Vagina (tissue), 2 donors: Measurements from ENCODE around the gene CAVIN1. TPM values are rescaled to one million over a fixed set of nuclear protein-coding genes. Genes with fewer than 3 reads are reported as not detected.
"Not testable (repeated sequence)": the region's sequence is repeated elsewhere in the genome, so short reads cannot be mapped to it uniquely, and the experiment has no call there.

Source experiments
- DNase-seq, 2 donors: peaks; one replicate each; pipeline ENCODE4 v3.0.0-alpha.2; 2017; ENCODE audit errors: extremely low spot score in 2 of 2
- H3K27ac ChIP-seq: fragments of 200-600 bp; sonication (generic); one replicate; pipeline ENCODE4 v1.5.1; 2019
- H3K27me3 ChIP-seq: fragments of 200-600 bp; sonication (generic); one replicate; pipeline ENCODE4 v1.5.1; 2019
- H3K36me3 ChIP-seq, 2 donors: fragments of 200-600 bp; sonication (generic); one replicate each; pipeline ENCODE4 v1.5.1; 2017 to 2019
- H3K4me1 ChIP-seq: fragments of 200-600 bp; sonication (generic); one replicate; pipeline ENCODE4 v1.5.1; 2019
- H3K4me3 ChIP-seq, 2 donors: fragments of 200-600 bp; sonication (generic); 1 replicate in 1 of 2; 2 replicates in 1 of 2; pipeline ENCODE4 v1.5.1; 2016 to 2019
- H3K9me3 ChIP-seq: fragments of 200-600 bp; sonication (generic); one replicate; pipeline ENCODE4 v1.5.1; 2019
- CTCF ChIP-seq, 3 experiments: fragments of 450-650 bp in 2 of 3; fragments of 200-600 bp in 1 of 3; sonication (generic) in 1 of 3; IDR thresholded peaks; one replicate each; pipeline ENCODE4 v1.5.1; 2017 to 2019; ENCODE audit warnings: antibody characterized with exemption in 3 of 3, mild to moderate bottlenecking in 2 of 3, moderate library complexity in 2 of 3
- POLR2A ChIP-seq, 2 donors: fragments of 450-650 bp; IDR thresholded peaks; one replicate each; pipeline ENCODE4 v1.6.1; 2017; ENCODE audit warnings: antibody characterized with exemption in 2 of 2, mild to moderate bottlenecking in 2 of 2, moderate library complexity in 2 of 2
- POLR2AphosphoS5 ChIP-seq, 2 donors: sonication (generic); formaldehyde crosslinking; IDR thresholded peaks; one replicate each; pipeline ENCODE4 v1.9.0; 2017; ENCODE audit warnings: antibody characterized with exemption in 2 of 2, mild to moderate bottlenecking in 2 of 2, low read depth in 1 of 2; ENCODE audit not compliant: insufficient read depth in 1 of 2
- intact Hi-C: fragments of 100-400 bp; cut with DNase I; formaldehyde crosslinking; loops from one replicate; pipeline ENCODE4 v1.15.1; 2023
- total RNA-seq: library from RNA; depleted of rRNA; stranded (reverse); fragments of >200 nt; gene quantifications from one replicate; pipeline ENCODE4 v1.2.3, GENCODE V29; 2016

The CAVIN1 gene
- total RNA-seq, 1 donor from 2014 or later: 268 TPM

GRCh38 chr17:42456223-42457106 is 33.4 kb upstream of the CAVIN1 start:
- Histone ChIP-seq H3K4me3 (peak overlapping the region in 1 of 2 donors; percentile 5), H3K4me1 (peaks cover 41% of the 10 kb centered on the region)
- intact Hi-C loops: loop anchor here (5.0 kb wide), 1 partner anchor 61 kb away; no protein-coding TSS in a partner anchor

DNA sequence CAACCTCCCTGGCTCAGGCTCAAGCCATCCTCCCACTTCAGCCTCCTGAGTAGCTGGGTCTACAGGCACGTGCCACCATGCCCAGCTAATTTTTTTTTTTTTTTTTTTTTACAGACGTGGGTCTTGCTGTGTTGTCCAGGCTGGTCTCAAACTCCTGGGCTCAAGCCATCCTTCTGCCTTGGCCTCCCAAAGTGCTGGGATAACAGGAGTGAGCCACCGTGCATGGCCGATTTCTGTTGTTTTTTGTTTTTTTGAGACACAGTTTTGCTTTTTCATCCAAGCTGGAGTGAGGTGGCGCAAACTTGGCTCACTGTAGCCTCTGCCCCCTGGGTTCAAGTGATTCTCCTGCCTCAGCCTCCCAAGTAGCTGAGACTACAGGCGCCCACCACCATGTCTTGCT is 31.9 kb upstream of the CAVIN1 start:
- H3K9me3 ChIP-seq, H3K4me3 ChIP-seq, DNase-seq, H3K27ac ChIP-seq, H3K36me3 ChIP-seq, H3K27me3 ChIP-seq: not testable (repeated sequence)
- intact Hi-C loops: loop anchor here (5.0 kb wide), 1 partner anchor 62 kb away; no protein-coding TSS in a partner anchor
- H3K4me1 ChIP-seq: peaks cover 29% of the 10 kb centered on the region

More at GRCh38 chr17:42456223-42457106, 33.4 kb upstream of the CAVIN1 start:
- Histone ChIP-seq H3K9me3 (no peaks in the 10 kb centered on the region), H3K27ac (peak overlapping the region; percentile 41), H3K27me3 (no peaks in the 10 kb centered on the region), H3K36me3 (peaks cover 0 to 3% of the 10 kb centered on the region in 2 donors)
- DNase-seq: no peak
- TF ChIP-seq CTCF (IDR thresholded peaks at IDR 0.05): no peak
- TF ChIP-seq POLR2AphosphoS5 (IDR thresholded peaks at IDR 0.05; ENCODE audit: insufficient read depth in 1 of 2, low read depth in 1 of 2): peak; percentile 29 to 79

GRCh38 chr17:42453439-42453838 is 30.4 kb upstream of the CAVIN1 start:
- H3K27ac ChIP-seq: no peak overlapping the region
- H3K27me3 ChIP-seq: no peaks in the 10 kb centered on the region
- H3K36me3 ChIP-seq: no peaks in the 10 kb centered on the region
- peaks cover 23% of the 10 kb centered on the region for H3K4me1 ChIP-seq
- TF ChIP-seq POLR2A (IDR thresholded peaks at IDR 0.05) (no peak), POLR2AphosphoS5 (IDR thresholded peaks at IDR 0.05; ENCODE audit: insufficient read depth in 1 of 2, low read depth in 1 of 2) (no peak), CTCF (IDR thresholded peaks at IDR 0.05) (no peak)
- intact Hi-C loops: no loop called here
- H3K4me3 ChIP-seq: no peak overlapping the region
- no peaks in the 10 kb centered on the region for H3K9me3 ChIP-seq
- no peak for DNase-seq

DNA sequence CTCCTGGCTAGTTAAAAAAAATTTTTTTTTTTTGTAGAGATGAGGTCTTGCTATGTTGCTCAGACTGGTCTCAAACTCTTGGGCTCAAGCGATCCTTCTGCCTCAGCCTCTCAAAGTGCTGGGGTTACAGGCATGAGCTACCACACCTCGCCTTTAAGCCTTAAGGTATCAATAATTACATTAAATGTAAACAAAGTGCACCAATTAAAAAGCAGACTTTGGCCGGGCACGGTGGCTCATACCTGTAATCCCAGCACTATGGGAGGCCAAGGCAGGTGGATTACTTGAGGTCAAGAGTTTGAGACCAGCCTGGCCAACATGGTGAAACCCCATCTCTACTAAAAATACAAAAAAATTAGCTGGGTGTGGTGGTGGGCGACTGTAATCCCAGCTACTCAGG is 28.2 kb upstream of the CAVIN1 start:
- H3K36me3 ChIP-seq, H3K27me3 ChIP-seq, DNase-seq, H3K4me1 ChIP-seq, intact Hi-C loops, H3K4me3 ChIP-seq, H3K27ac ChIP-seq, H3K9me3 ChIP-seq: not testable (repeated sequence)

- H3K9me3 ChIP-seq, DNase-seq, H3K27ac ChIP-seq, intact Hi-C loops, H3K27me3 ChIP-seq, H3K36me3 ChIP-seq, H3K4me3 ChIP-seq, H3K4me1 ChIP-seq: not testable (repeated sequence)
Measured at GRCh38 chr17:42449838-42450237, 26.8 kb upstream of the CAVIN1 start.

DNA sequence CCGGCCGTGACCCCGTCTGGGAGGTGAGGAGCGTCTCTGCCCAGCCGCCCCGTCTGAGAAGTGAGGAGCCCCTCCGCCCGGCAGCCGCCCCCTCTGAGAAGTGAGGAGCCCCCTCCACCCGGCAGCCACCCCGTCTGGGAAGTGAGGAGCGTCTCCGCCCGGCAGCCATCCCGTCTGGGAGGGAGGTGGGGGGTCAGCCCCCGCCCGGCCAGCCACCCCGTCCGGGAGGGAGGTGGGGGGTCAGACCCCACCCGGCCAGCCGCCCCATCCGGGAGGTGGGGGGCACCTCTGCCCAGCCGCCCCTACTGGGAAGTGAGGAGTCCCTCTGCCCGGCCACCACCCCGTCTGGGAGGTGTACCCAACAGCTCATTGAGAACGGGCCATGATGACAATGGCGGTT is 26.1 kb upstream of the CAVIN1 start:
- H3K9me3 ChIP-seq, intact Hi-C loops, H3K4me3 ChIP-seq, DNase-seq, H3K27ac ChIP-seq, H3K4me1 ChIP-seq, H3K36me3 ChIP-seq, H3K27me3 ChIP-seq: not testable (repeated sequence)

GRCh38 chr17:42442196-42442565 is 19.1 kb upstream of the CAVIN1 start:
- Histone ChIP-seq H3K27me3 (no peaks in the 10 kb centered on the region), H3K4me1 (no peaks in the 10 kb centered on the region), H3K9me3 (no peaks in the 10 kb centered on the region), H3K36me3 (no peaks in the 10 kb centered on the region), H3K4me3 (no peak overlapping the region), H3K27ac (no peak overlapping the region)
- TF ChIP-seq POLR2AphosphoS5 (IDR thresholded peaks at IDR 0.05; ENCODE audit: insufficient read depth in 1 of 2, low read depth in 1 of 2): no peak
- no peak for TF ChIP-seq POLR2A (IDR thresholded peaks at IDR 0.05)
- TF ChIP-seq CTCF (IDR thresholded peaks at IDR 0.05): no peak
- intact Hi-C loops: no loop called here
- DNase-seq: no peak
